Heart left ventricle (tissue), 13 donors: ENCODE results near the gene BCAR1.

Experiments used
- POLR2A ChIP-seq, 2 donors: fragments of 450-650 bp; IDR thresholded peaks; one replicate each; pipeline ENCODE4 v1.6.1; 2017; ENCODE audit warnings: antibody characterized with exemption in 2 of 2, mild to moderate bottlenecking in 2 of 2, moderate library complexity in 2 of 2
- TF ChIP-seq, protein P1 (sequence below), 12 donors: fragments of 200-600 bp; sonication (generic) in 4 of 12; IDR thresholded peaks; one replicate each; pipeline versions ENCODE4 v1.5.0 to v1.8.0; 2018 to 2022; ENCODE audit warnings: antibody characterized with exemption in 12 of 12, mild to moderate bottlenecking in 5 of 12
- donor health status: ischemic (EF 13 %, LVEDD 7.1; RV severe dilation, severe dysfunction).
- donor health status: DM: no; HTN: yes; CAD: no.
- donor health status: DM: no; HTN: no; CAD: no.
- donor health status: ischemic (EF 25% LVEDD 6.9; RV normal size, moderate dysfunction).
- donor health status: ischemic (EF 25% LVEDD 5.7; RV mildly dilated, moderate dysfunction).
- donor health status: ischemic (EF 35%, LVEDD 5.7; RV mildly dilated, moderate dysfunction).
- donor health status: nonischemic (EF 11% LVEDD 7.7; RV severe dilation, severe dysfunction).
- donor health status: DM: yes; HTN: yes; CAD: no.
- donor health status: PGD.
- donor health status: ischemic (EF 29% LVEDD 5.4; RV normal size, mild dysfunction).
- donor health status: nonischemic (EF 23%, LVEDD 6.1; RV moderate dilation, normal function).

DNA sequence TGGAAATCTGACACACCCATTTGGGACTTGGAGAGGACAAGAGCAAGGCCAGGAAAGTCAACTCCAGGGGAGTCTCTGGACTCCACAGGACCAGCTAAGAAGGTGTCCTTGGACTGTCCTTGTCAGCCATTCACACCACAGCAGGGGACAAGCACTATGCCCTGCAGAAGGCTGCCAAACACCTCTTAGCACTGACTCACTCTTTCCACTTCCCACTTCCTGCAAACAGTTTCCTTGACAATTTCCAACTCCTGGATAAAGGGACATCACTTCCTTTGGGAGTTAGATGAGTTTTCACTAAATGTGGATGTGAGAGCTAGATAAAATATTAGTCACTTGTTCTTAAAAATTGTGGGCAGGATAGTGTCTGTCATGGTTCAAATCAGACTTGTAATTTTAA lies 37.8 kb upstream of the BCAR1 start:
- TF ChIP-seq, protein P1, sequence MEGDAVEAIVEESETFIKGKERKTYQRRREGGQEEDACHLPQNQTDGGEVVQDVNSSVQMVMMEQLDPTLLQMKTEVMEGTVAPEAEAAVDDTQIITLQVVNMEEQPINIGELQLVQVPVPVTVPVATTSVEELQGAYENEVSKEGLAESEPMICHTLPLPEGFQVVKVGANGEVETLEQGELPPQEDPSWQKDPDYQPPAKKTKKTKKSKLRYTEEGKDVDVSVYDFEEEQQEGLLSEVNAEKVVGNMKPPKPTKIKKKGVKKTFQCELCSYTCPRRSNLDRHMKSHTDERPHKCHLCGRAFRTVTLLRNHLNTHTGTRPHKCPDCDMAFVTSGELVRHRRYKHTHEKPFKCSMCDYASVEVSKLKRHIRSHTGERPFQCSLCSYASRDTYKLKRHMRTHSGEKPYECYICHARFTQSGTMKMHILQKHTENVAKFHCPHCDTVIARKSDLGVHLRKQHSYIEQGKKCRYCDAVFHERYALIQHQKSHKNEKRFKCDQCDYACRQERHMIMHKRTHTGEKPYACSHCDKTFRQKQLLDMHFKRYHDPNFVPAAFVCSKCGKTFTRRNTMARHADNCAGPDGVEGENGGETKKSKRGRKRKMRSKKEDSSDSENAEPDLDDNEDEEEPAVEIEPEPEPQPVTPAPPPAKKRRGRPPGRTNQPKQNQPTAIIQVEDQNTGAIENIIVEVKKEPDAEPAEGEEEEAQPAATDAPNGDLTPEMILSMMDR (IDR thresholded peaks at IDR 0.05), result no peak
- TF ChIP-seq POLR2A (IDR thresholded peaks at IDR 0.05), result no peak
